SK-N-MC (cell line): ENCODE measurements around the gene DOCK1.

Source experiments
- EZH2 ChIP-seq: fragments of 200-600 bp; sonication (generic); IDR thresholded peaks from one replicate; pipeline ENCODE4 v1.6.1; 2017; ENCODE audit warnings: antibody characterized with exemption
- POLR2AphosphoS5 ChIP-seq: IDR thresholded peaks from 2 replicates; pipeline ENCODE4 v1.6.1; 2012; ENCODE audit warnings: mild to moderate bottlenecking, low read depth, low read length, borderline replicate concordance

GRCh38 chr10:127135844-127136577 is 230.8 kb downstream of the DOCK1 start:
- TF ChIP-seq POLR2AphosphoS5 (no peak), EZH2 (no peak)
